HG02885 (cell line): ENCODE measurements around the gene TVP23A.
"Not testable (repeated sequence)": the region's sequence is repeated elsewhere in the genome, so short reads cannot be mapped to it uniquely, and the experiment has no call there.

ENCODE experiments used
- ATAC-seq: cut with Tn5 transposase; IDR thresholded peaks from one replicate; pipeline ENCODE4 v1.9.1; 2021; ENCODE audit warnings: mild to moderate bottlenecking; ENCODE audit not compliant: unreplicated experiment, poor library complexity

TVP23A gene

DNA sequence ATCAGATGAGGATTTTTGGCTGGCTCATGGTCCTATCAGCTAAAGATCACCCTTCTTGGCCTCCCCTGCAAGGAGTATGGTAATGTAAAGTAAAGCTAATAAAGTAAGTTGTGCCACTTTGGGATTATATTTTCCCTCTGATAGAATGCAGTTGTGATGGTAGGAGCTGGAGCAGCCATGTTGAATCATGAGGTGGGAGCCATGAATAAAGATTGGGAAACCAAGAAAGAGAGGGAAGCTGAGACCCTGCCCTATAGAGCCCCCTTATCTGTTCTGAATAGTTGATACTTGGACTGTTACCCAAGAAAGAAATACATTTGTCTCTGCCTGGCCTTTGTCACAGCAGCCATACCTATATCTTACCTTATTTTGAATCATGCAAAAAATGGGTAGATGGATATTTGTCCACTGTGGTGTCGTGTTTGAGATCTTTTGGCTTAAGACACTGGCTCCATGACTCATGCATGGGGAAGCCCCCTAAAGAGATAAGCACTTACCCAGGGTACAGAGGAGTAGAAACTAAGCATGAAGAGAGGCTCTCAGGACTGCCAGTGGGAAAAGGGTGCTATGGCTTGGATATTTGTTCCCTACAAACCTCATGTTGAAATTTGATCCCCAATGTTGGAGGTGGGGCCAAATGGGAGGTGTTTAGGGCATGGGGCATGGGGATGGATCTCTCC, 17.7 kb upstream of the TVP23A start:
- no peak for ATAC-seq

DNA sequence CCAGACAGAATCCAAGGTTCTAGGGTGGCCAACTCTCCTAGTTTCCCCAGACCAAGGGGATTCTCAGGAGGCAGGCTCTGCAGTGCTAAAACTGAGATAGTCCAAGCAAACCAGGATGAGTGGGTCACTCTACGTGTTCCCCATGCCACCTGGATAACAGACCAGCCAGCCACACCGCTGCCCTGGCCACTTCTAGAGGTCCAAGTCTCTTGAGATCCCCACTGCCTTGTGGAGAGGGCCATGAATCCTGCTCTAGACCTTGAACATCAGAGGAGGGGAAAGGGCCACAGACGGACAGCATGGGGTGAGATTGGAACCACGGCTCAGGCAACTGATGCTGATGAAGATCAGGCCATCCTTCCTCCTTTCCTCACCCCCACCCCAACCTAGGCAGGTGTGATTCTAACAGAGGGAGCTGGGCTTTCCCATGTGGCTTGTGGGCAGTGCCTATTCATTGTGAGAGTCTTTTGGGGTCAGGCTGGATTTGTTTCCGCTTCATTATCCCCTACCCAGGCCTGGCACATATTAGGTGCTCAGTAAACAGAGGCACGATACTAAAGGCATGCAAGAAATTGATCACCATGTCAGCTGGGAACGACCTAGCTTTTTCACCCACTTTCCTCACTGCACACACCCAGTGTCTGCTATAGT, 16.8 kb upstream of the TVP23A start:
- no peak for ATAC-seq

DNA sequence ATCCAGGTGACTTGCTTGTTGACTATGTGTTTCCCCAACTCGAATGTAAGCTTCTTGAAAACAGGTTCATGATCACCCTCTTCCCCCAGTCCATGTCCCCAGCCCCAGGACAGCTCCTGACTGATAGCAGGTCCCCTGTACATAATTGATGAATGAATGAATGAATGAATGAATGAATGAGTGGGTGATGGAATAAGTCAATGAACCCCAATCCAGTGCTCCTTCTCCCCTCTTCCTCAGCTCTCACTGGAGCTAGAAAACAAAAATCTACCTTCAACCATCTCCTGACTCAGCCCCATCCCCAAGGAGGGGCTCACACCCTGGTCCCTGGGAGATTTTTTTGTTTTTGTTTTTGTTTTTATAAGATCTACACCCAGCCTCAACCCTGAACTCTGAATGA, 16.2 kb upstream of the TVP23A start:
- no peak for ATAC-seq

DNA sequence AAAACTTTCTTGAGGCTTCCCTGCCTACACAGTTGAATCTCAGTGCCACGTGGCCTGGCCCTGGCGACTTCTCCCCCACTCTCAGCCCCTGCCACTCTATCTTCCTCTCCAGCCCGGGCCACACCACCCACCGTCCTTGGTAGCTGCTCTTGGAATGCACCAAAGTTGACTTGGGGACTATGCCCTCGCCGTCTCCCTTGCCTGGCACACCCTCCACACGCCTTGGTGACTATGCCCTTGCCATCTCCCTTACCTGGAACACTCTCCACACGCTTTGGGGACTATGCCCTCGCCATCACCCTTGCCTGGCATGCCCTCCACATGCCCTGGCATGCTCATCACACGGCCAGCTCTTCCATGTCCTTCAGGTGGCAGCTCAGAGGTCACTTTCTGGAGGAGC, 15.5 kb upstream of the TVP23A start:
- no peak for ATAC-seq

DNA sequence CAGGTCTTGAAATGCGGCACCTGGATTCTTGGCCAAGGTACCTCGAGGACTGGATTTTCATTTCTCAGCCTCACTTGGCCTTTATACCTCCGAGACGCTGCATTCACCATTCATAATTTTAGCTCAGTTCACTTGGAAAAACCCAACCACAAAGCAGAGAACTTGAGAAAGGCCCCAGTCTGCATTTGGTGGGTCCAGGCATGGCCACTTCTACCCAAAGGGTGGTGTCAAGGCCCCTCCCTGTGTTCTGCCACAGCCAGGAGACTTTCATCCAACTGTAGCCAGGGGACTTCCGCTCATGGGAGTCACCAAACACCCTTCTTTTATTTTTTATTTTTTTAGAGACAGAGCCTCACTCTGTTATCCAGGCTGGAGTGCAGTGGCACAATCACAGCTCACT, 14.7 kb upstream of the TVP23A start:
- ATAC-seq: no peak

DNA sequence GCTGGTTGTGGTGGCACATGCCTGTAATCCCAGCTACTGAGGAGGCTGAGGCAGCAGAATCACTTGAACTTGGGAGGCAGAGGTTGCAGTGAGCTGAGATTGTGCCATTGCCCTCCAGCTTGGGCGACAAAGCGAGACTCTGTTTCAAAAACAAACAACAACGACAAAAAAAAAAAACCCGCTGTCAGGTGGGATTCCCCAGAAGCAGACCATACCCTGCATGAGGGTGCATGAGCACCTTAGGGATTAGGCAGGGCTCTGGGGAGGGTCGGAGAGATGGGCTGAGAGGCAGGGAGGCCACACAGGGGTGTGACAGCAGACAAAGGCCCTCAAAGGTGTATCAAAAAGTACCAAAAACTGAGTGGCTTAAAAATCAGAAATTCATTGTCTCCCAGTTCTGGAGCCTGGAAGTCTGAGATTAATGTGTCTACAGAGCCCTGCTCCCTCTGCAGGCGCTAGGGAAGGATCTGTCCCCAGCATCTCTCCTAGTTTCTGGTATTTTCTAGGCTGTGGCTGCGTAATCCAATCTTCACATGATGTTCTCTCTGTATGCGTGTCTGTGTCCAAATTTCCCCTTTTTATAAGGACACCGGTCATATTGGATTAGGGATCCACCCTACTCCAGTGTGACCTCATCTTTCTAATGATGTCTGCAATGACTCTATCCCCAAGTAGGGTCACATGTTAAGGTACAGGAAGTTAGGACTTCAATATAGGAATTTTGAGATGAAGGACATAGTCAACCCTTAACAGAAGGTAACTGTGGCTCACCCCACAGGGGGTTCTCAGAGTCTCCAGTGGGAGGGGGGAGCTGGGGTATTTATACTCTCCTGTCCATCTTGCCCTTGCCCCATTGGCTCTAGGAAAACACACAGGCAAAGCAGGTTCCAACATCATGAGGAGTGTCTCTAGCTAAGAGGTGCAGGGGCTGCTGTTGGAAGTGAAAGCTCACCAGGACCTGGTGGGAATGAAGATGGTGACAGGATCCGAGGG, 13.6 kb upstream of the TVP23A start:
- ATAC-seq: no peak

DNA sequence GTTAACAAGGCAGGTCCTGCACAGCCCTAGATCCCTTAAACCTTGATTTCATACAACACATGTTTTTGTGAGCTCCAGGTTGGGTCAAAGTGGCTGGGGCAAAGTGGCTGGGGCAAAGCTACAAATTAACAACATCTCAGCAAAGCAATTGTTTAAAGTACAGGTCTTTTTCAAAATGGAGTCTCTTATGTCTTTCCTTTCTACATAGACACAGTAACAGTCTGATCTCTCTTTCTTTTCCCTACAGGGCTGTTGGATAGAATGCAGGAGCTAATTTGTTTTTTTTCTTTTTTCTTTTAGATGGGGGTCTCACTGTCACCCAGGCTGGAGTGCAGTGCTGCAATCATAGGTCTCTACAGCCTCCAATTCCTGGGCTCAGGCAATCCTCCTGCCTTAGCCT, 11.6 kb upstream of the TVP23A start:
- not testable (repeated sequence) for ATAC-seq

DNA sequence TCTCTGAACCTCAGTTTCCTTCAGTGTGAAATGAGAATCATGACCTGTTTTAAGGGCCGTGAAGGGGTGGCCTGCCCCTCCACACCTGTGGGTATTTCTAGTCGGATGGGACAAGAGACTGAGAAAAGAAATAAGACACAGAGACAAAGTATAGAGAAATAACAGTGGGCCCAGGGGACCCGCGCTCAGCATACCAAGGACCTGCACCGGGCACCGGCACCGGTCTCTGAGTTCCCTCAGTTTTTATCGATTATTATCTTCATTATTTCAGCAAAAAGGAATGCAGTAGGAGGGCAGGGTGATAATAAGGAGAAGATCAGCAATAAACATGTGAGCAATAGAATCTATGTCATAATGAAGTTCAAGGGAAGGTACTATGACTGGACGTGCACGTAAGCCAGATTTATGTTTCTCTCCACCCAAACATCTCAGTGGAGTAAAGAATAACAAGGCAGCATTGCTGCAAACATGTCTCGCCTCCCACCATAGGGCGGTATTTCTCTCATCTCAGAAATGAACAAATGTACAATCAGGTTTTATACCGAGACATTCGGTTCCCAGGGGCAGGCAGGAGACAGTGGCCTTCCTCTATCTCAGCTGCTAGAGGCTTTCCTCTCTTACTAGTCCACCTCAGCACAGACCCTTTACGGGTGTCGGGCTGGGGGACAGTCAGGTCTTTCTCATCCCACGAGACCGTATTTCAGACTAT, 10.9 kb upstream of the TVP23A start:
- ATAC-seq: not testable (repeated sequence)

DNA sequence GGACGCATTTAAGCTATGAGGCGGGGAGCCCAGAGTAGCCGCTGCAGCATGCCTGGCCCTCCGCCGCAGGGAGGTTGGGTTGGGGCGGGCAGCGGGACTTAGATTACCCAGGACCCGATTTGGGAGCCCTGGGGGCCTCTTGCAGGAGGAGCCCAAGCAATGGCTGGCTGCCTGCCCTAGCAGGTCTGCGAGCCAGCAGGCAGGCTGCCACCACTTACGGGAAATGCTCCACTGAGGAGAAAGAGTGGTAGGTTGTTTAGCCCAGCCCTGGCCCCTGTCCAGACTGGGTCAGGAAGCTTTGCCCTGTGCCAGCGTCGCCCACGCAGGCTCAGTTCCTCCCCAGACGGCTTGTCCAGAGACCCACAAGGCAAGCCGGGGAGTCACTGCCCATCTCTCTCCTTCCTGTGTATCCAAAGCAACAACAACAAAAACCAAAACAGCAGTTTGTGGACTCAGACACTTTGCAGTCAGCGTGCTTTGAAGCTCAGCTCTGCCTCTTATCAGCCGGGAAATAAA, 10.3 kb upstream of the TVP23A start:
- ATAC-seq: no peak

DNA sequence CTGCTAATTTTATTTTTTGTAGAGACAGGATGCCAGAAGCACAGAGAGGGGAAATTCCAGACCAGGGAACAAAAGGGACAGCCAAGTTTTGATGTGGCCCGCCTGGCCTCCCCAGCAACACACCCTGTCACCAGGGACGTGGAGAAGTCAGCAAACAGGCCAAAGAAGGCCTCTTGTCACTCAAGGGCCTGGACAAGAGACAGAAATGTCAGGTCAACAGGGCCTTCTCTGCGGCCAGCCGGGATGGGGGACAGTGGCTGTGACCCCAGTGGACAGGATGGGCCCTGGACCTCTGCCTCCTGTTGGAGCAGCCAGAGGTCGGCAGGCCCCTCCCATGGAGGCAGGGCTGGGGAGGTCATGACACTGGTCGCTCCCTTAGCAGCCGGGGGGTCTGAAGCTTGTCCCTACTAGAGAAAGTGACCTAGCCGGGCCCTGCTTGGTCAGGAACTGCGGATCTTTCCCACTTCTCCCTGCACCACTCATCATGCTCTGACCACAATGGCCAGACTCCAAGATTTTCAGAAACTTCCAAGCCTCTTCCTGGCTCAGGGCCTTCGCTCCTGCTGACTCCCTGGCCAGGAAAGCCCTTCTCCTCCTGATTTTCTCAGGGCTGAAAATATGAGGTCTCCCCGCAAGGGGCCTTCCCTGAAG, 9.2 kb upstream of the TVP23A start:
- no peak for ATAC-seq

DNA sequence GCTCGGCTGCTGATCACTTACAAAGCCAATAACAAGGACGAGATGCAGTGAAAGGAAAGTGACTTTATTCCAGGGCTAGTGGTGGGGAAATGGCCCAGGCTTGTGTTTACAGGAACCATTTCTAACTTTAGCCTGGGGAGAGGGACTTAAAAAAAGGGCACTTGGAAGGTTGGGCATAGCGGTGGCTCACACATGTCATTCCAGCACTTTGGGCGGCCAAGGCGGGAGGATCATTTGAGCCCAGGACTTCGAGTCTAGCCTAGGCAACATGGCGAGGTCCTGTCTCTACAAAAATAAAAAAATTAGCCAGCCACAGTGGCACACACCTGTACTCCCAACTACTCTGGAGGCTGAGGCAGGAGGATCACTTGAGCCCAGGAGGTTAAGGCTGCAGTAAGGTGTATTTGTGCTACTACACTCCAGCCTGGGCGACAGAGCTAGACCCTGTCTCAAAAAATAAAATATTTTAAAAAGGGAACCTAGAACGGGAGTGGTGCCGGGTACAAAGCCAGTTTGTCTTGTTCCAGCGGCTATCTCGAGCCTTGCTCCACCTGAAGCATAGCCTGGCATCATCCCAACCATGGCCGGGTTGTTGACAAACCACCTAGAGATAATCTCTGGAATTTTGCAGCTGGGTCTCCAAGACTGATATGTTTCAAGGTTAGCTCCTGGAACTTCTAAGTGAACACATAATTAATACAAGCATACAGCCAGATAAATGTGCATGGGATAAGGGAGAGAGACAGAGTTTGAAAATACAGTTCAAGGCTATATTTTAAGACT, 5.7 kb upstream of the TVP23A start:
- ATAC-seq: no peak

DNA sequence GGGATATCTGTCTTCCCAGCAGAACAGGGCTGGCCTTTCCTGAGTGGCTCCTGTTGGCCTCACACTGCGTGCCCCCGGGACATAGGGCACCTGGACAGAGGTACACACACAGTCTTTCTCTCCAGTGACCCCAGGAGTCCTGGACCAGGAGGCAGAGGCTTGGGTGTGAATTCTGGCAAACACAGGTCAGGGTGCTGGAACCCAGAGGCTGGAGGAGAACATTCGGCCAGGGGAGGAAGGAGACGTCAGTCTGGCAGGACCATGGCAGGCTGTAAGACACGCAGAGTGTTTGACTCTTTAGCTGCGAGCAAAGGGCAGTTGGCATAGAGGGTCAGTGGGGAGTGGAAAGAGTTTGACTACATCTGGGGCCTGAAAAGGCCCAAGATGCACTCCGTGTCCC, 4.1 kb upstream of the TVP23A start:
- ATAC-seq: no peak

DNA sequence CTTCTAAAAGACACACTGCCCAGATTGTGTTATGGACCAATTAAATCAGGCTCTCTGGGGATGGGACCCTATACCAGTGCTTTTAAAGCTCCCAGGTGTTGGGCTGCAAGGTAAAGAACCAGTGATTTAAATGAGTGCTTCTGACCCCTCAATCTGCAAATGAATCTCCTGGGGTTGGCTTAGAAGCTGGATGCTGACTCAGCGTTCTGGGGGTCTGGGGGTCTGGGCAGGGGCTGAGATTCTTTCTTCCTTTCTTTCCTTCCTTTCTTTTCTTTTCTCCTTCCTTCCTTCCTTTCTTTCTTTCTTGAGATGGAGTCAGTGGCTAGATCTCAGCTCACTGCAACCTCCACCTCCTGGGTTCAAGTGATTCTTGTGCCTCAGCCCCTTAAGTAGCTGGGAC, 2.0 kb upstream of the TVP23A start:
- no peak for ATAC-seq

DNA sequence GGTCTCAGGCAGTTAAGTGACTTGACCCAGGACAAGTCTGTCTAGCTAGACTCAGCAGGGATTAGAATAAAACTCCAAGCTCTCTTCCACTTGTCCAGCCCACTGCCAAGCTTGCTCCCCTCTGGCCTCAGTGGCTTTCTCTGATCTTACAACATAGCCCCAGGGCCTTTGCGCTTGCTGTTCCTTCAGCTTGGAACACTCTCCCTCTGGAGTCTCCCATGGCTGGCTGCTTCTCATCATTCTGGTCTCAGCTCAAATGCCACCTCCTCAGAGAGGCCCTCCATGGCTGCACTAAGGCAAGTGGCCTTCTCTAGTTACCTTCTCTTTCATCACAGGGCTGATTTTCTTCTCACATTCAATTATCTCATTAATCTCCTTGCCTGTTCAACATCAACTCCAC, 1.1 kb downstream of the TVP23A start:
- no peak for ATAC-seq

DNA sequence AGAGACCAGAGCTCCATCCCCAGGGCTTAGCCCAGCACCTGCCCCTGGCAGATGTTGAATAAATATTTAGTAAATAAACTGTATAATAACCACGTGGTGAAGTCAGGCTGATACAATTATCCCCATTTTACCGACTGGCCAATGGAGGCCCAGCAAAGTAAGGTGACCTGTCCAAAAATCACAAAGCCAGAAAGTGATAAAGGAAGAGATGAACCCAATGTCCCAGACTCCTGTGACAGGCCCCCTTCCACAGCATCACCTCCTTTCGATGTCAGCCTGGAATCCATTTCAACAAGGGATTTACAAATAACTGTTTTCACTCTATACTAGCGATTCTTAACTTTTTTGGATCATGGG, 5.5 kb downstream of the TVP23A start:
- ATAC-seq: no peak

DNA sequence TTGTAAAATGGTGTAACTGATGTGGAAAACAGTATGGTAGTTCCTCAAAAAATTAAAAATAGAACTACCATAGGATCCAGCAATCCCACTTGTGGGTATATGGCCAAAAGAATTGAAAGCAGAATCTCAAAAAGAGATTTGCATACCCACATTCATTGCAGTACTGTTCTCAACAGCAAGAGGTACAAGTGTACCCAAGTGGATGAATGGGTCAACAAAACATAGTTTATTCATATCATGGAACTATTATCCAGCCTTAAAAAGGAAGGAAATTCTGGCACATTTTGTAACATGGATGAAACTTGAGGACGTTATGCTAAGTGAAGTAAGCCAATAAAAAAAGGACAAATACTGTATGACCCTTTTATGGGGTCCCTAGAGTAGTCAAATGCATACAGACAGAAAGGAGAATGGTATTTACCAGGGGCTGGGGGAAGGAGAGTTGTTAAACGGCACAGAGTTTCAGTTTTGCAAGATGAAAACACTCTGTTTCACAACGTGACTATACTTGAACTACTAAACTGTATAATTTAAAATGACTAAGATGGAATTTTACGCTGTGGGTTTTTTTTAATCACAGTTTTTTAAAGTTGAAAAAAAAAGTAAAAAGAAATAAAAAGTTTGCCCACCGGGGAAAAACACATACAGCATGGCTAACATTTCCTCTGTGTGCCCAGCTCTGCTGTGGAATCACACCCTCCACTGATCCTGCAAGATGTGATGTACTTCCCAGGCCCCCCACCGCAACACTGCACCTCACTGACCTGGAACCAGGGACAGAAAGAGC, 6.1 kb downstream of the TVP23A start:
- ATAC-seq: peak; percentile 73

DNA sequence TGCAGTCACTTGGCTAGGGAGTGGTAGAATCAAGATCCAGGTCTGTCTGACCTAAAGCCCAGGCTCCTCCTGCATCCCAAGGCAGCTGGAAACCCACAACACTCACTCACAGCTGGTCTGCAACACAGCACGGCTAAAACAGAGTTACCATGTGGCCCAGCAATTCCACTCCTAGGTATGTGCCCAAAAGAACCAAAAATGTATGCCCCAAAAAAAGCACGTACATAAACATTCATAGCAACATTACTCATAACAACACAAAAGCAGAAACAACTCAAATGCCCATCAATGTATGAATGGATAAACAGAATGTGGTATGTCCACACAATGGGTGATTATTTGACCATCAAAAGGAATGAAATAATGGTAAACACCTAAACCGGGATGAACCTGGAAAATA, 8.9 kb downstream of the TVP23A start:
- no peak for ATAC-seq

DNA sequence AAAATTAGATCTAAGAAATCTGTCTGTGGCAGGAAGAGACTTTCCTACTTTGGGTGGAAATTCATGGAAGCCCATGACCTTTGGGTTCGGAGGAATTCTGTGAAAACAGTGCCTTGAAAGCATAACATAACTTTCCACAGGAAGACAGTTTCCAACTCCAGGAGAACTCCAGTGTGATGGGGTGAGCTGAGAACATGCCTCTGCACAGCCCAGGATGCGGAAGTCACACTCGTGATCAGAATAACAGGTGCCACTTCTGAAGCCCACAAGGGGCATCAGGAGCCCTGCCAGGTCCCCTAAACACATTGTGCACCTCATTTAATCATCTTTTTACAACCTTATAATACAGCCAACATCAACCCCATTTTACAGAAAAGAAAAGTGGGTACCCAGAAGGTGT, 9.7 kb downstream of the TVP23A start:
- no peak for ATAC-seq
